Measurements from ENCODE around the gene SHISA5.
"Not testable (repeated sequence)": the region's sequence is repeated elsewhere in the genome, so short reads cannot be mapped to it uniquely, and the experiment has no call there.

The SHISA5 gene

GRCh38 chr3:48528754-48529153, 24.8 kb upstream of the SHISA5 start:
- DNase-seq: no peak

DNA sequence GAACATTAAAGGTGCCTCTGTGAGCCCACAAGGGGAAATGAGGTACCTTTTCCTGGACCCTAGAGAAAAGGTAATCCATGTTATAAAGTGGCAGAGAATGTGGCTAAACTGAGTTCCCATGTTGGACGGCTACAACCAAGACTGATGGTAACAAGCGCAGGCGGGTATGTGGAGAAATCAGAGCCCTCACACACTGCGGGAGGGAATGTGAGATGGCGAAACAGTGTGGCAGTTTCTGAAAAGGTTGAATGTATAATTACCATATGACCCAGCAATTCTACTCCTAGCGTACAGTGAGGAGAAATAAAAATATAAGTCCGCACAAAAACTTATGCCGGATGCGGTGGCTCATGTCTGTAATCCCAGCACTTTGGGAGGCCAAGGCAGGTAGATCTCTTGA, 24.1 kb upstream of the SHISA5 start:
- DNase-seq: no peak

DNA sequence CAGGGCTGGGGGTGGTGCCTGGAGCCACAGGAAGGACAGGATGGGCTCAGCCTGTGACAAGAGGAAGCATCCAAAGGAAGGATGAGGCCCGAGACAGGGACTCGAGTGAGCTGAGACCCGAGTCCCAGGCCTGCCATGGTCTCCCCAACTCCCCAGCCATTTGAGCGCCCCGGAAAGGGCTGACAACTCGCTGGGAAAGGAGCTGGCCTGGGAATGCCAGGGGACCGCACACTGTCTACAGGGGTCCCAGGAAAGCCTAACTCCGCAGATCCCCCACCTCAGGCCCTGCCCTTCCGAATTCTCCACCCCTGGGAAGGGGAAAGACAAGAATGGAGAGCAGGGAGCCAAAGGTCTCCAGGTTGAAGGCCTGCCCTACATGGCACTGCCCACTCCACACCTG, 21.0 kb upstream of the SHISA5 start:
- DNase-seq: no peak

DNA sequence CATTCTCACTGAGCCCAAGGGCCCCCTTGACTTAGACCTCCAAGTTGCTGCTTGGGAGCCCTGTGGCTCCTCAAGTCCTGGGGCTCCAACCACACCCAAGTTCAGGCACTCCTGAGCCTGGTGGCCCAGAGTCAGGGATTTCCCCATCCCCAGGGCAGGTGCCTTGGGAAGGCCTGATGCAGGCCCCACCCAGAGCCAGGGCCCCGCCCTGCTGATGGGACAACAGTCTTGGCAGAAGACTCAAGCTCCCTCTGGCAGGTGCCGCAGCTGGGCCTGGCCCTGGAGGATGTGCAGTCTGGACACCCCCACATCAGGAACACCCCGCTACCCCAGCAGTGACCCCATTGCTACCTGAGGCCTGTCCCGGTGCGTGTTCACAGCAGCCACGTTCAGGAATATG, 17.7 kb upstream of the SHISA5 start:
- DNase-seq: no peak

DNA sequence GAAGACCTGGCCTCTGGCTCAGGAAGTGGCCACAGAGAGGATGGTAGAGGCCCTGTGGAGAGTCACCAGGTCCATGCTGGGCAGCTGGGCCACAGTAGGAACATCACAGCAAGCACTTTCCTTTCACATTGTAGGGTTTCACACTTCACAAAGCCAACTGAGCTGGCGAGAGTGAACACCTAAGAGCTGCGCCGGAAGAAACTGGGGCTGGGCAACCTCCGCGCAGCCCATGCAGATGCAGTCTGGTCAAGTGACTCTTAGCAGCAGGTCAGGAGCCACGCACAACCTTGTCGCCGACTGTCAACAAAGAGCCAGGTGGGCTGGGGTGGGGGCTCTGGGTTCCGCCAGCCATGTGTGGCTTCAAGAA, 15.3 kb upstream of the SHISA5 start:
- DNase-seq: no peak

GRCh38 chr3:48518638-48519276, 14.8 kb upstream of the SHISA5 start:
- DNase-seq: no peak

- DNase-seq: no peak
These were observed 14.1 kb upstream of the SHISA5 start for GRCh38 chr3:48518069-48518468.

GRCh38 chr3:48516571-48516970, 12.6 kb upstream of the SHISA5 start:
- no peak for DNase-seq

- no peak for DNase-seq
These were observed 10.7 kb upstream of the SHISA5 start for GRCh38 chr3:48514431-48515227.

DNA sequence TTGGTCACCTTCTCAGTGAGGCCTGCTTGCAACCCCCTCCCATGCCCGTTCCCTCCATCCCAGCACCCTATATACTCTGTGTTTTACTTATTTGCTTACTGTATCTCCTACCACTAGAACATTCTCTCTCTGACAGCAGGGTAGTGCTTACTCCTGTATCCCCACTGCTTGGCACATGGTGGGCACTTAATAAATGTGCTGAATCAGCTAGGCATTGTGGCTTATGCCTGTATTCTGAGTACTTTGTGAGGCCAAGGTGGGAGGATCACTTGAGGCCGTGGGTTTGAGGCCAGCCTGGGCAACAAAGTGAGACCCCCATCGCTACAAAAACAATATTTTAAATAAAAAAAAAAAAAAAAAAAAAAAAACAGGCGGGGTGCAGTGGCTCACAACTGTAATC, 7.6 kb upstream of the SHISA5 start:
- no peak for DNase-seq

DNA sequence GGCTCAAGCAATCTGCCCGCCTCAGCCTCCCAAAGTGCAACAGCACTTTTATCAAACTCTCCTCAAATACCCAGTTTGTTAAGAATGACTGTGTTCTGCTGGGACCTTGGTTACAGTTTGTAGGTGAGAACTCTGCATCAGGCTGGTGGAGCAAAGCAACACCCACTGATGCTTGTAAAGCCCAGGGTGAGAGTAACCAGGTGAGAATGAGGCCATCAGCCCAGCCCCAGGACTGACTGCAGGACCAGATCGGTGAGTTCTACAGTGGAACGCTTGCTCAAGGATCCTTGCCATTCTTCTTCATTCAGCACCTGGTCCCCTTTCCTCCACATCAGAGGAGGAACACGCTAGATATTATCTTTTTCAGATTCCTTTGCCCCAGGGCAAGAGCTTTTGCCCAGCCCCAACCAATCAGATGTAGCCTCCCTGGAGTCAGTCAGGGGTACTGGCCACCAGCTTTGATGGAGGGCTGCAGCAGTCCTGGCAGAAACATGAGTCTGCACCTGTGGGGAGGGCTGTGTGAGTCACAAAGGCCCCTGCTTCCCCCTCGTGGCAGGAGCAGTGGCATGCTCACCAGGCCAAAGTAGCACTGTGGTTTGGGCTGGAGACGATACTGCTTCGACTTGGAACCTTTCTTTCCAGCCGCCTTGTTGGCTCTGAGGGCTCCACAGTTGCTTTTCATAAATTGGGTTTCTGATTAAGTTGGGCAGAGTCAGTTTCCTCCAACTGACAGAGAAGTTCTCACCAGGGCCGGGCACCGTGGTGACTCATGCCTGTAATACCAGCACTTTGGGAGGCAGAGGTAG, 3.5 kb upstream of the SHISA5 start:
- DNase-seq: peak; percentile 31

DNA sequence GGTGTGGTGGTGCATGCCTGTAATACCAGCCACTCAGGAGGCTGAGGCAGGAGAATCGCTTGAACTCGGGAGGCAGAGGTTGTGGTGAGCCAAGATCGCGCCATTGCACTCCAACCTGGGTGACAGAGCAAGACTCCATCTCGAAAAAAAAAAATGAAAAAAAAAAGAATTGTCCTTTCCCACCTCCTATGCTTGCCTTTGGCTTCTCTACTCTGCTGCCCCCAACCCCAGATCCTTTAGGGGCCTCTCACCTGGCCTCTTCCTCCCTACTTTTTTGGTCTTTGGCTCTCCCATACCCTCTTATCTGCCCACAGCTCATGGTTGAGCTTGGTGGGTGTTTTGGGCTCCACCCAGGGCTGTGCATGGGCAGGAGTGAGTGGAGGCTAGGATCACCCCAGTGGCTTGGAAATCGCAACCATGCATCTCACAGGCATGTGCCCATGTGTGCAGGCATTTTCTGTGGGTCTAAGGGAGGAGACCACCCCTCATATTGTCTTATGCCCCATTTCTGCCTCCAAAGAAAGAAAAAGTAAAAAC, 2.1 kb upstream of the SHISA5 start:
- DNase-seq: no peak

- no peak for DNase-seq
These were observed 1.2 kb upstream of the SHISA5 start for GRCh38 chr3:48505146-48505545.

GRCh38 chr3:48503401-48504050, 448 bp downstream of the SHISA5 start:
- peak; percentile 61 for DNase-seq

GRCh38 chr3:48502728-48503168, 1.2 kb downstream of the SHISA5 start:
- no peak for DNase-seq

- DNase-seq: no peak
These were observed 1.9 kb downstream of the SHISA5 start for GRCh38 chr3:48502121-48502520.

- DNase-seq: no peak
These were observed 2.8 kb downstream of the SHISA5 start for GRCh38 chr3:48501196-48501595.

GRCh38 chr3:48500656-48501055, 3.3 kb downstream of the SHISA5 start:
- no peak for DNase-seq

GRCh38 chr3:48493203-48493501, 10.8 kb downstream of the SHISA5 start:
- no peak for DNase-seq

DNA sequence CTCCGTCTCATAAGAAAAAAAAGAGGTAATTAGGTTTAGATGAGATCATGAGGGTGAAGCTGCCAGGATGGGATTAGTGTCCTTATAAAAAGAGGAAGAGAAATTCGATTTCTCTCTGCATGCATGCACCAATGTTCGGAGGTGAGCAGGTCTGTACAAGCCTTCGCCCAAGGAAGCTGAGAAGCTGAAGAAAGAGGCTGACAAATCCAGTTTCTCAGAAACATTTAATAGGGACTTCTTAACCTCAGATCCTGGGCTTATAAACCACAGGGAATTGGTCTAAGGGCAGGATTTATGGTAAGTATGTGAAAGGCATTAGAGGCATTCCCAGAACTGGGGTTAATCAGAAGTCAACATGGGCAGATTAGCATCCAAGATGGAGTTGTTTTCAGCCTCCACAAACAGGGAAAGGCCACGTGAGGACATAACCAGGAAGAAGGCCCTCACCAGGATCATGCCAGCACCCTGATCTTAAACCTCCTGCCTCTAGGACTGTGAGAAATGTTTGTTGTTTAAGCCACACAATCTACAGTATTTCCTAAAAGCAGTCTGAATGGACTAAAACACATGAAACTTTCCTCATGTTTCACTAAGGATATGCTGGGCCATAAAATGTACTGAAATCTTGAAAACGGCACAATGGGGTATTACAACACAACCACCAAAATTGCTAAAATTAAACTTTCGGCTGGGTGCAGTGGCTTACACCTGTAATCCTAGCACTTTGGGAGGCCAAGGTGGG, 11.3 kb downstream of the SHISA5 start:
- DNase-seq: no peak

DNA sequence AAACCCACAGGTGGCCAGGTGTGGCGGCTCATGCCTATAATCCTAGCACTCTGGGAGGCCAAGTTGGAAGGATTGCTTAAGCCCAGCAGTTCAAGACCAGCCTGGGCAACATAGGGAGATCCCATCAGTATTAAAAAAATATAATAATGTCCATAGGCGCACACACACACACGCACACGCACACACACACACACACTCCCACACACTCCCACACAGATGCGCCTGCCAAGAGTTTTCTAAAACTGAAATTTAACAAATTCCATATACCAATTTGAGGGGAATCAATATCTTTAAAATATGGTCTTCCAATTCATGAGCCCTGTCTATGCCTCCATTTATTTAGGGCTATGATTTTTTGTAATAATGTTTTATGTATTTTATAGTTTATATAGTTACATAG, 17.0 kb downstream of the SHISA5 start:
- no peak for DNase-seq

DNA sequence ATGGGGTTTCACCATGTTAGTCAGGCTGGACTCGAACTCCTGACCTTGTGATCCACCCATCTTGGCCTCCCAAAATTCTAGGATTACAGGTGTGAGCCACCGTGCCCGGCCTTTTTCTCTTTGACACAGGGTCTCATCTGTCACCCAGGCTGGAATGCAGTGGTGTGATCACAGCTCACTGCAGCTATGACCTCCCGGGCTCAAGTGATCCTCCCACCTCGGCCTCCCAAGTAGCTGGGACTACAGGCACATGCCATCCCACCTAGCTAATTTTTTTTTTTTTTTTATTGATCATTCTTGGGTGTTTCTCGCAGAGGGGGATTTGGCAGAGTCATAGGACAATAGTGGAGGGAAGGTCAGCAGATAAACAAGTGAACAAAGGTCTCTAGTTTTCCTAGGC, 21.2 kb downstream of the SHISA5 start:
- DNase-seq: not testable (repeated sequence)
